ENCODE results near the gene USP22.

Gene USP22

DNA sequence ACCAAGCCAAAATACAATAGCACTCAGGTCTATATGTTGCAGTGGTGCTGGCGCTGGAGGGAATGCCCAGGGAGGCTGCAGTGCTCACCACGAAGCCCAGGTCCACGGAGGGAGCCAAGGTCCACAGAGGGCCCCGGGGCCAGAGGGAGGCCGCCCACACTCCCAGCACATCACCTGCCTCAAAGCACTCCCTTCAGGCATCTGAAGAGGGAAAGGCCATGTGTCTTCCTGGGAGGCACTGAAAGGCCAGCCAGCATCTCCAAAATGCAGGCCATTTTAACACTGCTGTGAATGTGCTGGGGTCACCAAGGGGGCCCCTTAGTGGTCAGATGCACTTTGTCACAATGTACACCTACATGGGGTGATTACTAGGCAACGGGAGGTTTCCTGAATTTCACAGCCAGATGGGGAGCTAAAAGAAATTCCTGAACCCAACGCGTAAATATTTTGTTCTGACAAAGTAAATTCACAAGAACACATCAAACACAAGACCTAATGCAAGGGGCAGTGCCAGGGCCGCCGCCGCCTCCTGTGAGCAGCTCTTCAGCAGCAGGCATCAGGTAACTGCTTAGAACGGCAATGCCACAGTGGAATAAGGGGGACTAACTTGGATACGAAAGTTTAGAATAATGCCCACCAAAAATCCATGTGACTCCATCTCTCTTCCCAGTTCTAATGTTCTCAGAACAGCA lies 42.8 kb downstream of the USP22 start:
- DNase-seq, result no peak

DNA sequence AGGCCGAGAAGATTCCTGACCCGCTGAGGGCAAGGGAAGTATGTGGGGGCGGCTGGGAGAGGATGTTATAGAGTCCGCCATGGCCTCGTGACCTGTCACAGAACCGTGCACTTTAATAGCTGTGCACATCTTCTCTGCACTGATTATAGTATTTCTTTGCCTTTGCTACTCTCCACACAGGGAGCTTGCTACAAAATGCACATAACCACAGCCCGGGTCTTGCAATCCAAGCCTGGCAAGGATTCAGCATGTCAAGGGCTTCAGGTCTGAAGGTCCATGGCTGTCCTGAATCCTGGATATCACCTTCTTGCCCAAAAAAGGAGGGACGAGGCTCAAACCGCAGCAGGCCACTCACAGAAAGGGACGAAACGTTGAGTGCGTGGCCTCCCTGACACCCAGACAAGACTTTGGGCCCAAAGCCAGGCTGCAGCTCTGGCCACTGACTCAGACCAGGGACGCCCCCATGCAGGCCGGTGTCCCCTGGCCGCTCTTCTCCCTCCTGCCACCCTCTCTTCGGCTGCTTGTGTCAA lies 43.7 kb downstream of the USP22 start:
- DNase-seq, result no peak

DNA sequence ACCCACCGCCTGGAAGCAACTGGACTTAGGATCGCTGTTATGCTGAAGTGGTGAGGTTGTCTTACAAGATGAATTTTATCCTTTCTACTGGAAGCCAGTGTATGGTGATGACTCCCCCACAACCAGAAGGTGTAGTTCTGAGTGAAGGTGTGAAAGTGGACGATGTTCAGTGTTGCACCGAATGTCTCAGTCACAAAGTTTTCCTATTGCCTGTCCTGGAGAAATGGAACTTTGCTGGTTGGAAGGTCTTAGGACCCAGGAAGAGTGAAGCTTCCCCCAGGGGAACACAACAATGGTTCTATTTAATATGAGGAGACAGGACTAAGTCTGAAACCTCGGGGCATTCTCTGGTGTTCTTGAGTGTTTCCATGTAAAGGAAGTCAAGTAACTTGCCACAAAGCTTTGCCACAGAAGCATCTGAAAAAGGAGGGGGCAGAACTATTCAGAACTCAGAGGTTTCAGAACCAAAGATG lies 44.2 kb downstream of the USP22 start:
- no peak for DNase-seq

DNA sequence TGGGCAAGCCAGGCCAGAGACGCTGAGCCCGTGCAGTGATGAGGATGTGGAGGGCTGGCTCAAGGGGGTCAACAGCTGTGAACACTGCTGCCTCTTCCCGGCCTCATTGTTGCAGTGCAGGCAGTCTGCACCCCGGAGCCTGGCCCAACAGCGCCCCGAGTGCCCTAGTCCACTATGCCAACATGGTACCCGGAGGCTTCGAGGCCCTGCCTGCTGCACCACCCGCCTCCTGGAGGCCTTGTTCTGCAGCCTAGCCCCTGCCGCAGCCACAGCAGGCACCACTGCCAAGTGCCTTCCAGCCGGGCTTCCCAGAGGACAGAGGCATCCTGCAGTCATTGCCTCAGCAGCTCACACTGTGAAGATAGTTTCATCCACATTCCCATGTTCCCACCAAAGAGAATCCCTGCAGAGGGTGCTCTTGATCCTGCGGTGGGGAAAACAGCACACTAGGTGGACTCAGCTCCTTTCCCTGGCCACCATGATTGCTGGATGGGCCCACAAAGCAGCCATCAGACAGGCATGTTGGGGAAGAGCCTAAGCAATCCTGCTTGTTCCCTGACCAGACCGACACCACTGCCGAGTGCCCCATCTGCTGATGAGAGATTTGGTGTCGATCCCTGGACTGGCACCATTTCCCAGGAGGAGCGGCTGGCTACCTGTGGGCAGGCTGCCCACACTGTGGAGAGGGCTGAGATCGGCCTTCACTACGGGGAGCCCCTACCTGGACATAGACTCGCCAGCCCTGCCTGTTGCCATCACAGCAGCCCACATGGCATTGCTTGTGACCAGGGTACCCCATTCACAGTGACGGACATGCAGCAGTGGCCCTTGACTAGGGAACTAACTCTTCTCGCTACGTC lies 44.9 kb downstream of the USP22 start:
- no peak for DNase-seq

DNA sequence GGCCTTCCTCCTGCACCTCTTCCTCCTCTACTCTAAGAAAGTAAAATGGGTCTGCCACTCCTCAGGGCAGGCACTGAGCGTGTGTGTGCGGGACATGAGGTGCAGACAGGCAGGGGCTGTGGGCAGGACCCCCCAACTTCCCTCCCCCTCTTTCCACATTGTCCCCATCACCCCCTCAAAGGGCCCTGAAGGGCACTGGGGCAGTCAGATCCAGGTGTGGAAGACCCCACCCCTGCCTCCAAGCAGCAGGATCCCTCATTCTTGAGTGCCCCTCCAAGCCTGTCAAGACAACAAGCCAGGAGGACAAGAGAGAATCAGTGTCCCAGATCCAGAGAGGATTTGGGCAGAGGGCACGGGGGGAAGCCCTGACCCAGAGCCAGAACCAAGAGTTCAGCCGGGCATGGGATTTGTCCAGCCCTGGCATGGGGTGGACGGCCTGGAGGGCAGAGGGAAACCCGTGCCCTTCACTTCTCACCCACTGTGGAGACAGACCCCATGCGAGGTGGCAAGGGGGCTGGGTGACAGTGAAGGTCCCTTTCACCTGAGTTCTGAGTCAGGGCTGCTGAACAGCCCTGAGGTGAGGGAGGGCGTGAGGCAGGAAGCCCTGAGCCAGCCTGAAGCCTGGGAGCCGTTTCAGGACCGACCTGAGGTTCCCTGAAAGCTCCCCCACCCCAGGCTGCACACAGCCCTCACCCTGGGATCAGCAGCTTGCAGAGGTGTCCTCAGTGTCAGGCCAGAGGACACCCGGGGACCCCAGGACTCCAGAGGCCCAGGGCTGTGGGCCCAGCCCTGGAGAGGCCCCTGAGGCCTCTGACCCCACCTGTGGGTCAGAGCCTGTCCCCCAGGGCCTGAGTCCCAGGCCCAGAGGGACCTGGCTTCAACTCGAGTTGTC lies 45.8 kb downstream of the USP22 start:
- DNase-seq, result no peak

DNA sequence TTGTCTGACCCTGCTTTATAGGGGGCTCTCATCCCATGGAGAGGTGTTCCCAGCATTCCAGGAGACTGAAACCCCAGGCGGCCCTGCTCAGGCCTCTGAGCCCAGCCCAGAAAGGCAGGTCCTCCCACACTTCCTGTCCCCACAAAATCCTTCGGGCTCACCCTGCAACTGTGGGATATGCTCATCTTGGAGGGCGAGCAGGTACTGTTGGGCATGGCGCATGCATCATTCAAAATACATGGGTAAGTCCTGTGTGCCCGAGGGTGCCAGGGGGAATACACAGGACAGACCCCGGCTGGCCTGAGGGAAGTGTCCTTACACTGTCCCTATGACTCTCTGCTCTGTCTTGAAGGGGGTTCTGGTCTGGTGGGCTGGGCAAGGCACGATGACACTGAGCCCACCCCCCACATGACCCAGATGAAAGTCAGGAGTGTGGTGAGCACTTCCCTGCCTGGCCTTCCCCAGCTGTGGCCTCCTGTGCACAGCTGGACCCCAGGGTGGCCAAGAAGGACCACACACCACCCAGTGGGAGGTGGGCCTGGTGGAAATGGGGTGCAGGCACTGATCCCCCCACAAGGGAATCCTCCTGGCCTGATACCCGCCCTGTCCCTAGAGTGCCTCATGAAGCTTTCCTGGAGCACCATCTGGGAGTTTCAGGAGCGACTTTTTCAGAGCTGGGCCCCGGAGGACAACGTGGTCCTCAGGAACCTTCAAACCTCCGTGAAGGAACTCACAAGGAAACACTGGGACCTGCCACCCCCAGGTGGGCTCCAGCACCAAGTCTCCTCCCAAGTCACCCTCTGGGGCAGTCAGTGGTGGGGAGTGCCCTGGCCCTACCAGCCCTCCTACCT lies 46.7 kb downstream of the USP22 start:
- DNase-seq, result no peak

DNA sequence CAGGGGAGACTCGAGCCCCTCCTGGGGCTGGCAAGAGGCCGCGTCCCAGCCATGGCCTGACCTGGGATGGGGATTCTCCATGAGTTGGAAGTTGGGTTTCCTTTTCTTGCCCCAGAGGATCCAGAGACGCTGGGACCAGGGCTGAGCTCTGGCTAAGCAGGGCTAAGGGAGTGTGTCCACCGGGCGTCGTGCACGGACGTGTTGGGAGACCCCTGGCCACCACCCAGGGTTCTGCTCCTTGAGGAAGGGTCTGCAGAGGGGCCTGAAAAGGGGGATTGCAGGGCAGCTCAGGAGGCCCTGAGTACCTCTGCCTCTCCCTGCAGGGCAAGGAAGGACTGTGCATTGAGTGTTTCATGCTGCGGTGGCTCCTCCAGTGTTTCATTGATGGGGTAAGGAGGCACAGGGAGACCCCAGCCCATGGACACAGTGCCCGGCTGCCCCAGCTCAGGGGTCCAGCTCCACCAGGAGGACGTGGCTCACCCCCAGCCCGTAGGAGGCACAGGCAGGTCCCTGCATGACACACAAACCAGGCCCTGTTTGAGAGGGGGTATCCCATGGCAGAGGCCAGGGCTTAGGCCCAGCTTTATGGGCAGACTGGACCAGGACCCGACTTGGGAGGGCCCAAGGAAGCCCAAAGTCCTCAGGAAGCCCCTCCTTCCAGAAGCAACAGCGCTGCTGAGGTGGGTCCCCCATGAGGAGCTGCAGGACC lies 47.5 kb downstream of the USP22 start:
- no peak for DNase-seq

DNA sequence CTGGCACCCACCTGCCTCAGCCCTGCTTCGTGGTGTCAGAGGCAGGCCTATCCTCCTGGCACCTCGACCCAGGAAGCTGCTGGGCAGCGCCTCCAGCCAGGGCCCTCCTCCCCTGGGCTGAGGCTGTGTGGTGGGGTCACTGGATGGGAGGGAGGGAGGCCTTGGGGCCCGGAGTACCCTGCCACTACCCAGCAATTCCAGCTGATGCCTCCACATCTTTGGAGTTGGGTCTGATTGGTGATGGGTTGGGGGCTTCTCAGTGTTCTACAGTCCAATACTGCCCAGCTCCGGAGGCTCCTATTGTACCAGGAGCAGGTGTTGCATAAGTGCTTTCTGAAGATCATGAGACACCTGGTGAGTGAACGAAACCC lies 48.0 kb downstream of the USP22 start:
- DNase-seq, result no peak

DNA sequence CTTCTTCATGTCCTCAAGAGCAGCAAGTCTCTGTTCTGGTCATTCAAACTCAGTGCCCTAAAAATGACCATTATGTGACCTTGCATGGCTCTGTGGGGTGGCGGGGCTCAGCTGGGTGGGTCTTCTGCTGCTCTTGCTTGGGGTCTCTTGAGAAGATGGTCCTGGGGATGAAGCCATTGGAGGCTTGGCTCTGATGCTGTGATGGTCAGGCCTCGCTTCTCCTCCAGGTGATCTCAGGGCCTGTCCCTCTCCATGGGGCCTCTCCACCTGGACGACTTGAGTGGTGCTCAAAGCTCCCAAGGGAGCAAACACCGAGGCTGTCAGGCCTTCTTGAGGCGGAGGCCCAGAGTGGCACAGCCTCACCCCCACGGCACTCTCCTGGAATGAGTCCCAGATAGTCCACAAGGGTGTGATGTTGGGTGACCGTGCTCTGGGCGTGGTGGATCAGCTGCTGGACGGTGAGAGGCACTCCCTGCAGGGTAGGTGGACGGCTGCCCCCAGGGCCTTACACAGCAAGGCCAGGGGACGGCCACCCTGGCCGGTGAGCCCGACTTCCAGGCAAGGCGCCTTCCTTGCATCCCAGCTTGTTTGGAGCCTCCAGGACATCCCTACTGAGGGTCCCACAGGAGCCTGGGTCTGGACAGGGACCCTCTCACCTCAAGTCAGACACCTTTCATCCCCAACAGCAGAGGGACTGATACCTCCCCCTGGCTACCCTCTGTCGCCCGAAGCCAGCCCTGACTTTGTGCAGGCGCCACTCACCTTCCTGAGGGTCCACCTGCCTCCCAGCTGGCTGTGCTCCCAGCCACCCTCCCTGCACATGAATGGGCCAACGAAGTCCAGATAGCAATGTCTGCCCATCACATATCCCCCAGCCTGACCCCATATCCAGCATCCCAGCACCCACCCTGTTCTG lies 48.7 kb downstream of the USP22 start:
- no peak for DNase-seq

DNA sequence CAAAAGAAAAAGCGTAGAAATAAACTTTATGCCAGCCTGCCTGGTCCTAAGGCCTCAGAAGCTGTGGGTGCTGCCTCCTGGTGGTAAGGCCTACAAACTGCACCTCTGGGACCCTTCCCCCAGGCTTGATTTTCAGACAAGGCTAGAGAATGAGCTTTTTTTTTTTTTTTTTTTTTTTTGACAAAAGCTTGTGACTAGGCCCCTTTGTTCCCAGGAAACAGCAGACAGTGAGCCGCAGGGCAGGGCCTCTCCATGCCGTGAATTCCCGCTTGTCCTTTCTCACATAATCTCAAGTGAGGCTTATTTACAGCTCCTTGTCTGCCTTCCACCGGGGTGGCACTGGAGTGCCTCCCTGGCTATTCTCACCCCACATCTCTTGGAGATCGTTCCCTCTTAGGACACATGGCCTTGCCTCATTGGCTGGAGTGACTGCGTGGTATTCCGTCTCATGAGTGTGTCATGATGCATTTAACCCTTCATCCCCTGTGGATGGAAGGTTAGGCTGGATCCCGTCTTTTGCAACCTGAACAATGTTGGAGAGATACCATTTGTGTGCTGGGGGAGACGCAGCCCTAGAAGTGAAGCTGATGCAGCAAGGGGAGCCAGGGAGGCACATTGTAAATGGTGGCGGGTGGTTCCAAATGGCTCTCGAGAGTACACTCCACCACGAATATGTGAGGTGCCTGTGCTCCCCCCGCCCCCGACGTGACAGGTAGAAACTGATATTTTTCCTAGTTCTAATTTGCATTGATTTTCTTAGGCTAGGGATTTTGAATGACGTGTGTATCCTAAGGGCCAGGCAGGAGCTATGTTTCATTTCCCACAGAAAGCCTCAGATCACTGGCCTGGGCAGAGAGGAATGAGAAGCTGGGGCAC lies 49.6 kb downstream of the USP22 start:
- peak; percentile 39 for DNase-seq

DNA sequence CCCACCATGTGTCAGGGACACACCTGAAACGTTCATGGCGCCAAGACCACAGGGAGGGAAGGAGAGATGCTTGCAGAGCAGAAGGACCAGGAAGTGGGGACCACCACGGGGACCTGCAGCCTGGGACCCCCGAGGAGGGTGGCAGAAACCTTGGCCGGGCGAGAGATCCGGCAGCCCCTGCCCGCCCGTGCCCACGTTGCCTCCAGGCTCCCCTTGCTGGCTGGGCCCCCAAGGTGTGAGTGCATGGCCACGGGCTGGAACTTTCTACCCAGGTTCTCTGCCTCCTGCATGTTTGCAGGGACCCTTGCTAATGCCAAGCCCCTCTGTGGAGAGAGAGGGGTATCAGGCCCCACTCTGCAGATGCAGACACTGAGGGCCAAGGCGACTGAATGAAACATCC lies 50.4 kb downstream of the USP22 start:
- DNase-seq, result no peak

DNA sequence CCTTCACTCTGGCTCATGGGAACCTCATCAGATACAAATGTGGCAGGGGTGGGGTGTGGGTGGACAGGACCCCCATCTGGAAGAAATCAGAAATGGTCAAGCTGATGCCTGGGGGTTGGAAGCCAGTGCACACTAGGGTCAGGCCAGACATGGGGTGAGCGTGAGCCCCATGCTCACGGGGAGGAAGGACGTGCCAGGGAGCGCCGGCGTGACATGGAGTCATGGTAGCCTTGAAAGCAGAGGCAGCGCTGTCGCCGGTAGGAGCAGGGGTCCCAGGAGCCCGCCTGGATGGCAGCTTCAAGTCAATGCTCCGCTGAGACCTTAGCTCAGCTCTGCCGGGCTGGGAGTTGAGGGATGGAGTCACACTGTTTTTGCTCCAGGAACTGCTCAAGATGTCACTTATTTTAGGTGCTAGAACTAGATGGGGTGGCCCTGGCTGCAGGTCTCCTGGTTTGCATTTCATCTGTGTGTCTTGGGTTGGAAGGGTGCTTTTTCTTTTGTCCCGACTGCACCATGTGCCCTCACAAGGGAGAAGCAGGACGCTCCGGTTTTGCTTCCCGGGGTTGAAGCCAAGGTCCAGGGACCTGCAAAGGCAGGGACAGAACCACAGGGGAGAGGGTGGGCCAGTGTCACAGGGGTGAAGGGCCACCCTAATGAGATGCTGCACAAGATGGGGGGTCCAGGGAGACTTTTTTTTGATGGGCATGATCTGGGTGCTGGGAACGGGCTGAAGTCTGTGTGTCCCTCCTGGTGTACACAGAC lies 51.4 kb downstream of the USP22 start:
- DNase-seq, result no peak

DNA sequence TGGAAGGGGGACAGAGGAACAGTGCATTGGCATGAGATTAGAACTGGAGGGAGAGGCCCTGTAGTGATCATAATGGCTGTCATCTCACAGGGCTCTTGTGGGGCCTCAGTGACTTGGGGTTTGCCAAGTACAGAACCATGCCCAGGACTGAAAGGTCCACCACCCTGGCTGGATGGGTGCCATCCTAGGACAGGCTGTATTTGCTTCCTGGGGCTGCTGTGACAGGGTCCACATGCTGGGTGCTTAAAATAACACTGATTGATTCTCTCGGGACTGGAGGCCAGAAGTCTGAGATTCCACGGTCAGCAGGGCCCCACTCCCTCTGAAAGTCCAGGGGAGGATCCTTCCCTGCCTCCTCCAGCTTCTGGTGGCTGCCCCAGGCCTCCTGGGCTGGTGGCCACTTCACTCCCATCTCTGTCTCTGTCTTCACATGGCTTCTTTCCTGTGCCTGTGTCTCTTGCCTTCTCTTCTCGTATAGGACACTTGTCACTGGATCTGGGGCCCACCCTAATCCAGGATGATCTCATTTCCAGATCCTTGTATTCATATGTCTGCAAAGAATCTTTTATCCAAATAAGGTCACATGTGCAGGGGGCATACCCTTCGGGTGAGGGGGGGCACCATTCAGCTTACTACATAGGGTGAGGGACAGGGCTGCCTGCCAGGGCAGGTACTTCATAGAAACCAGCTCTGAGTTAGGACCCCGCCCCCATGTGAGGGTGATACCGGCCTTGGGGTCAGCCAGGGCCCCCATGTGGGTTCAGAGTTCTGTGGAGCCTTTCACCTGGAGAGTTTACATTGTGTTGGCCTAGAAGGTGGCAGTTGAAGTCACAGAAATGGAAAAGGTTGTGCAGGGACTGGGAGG lies 52.6 kb downstream of the USP22 start:
- DNase-seq, result no peak

DNA sequence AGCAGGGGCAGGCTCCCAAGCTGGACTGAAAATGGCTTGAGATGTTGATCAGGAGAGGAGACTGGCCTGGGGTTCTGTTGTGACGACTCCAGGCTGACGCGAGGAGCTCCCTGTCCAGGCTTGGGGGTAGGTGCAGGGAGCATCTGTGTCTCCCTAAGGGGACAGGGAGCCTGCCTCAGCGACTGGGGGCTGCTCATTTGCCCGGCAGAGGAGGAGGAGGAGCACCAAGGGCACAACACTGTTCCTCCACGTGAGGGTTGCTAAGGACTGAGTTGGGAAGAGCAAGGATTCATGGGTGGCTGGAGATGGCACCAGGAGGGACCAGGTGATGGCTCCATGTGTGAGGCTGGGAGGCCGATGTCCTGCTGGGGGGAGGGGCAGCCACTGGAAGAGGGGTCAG lies 53.3 kb downstream of the USP22 start:
- DNase-seq, result no peak

DNA sequence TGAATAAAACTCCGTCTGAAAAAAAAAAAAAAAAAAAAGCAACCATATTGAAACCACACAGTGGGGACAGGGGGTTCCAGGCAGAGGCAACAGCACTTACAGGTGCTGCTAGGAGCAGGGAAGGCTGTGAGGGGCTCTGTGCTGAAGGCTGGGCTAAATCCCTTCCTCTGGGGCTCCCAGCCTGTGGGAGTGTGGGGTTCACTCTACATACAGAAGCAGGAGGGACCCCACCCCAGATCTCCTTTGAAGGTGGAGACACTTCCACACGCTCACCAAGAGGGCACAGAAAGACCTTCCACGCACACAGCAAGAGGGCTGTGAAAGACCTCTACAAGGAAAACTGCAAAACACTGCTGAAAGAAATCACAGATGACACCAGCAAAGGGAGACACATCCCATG lies 53.9 kb downstream of the USP22 start:
- no peak for DNase-seq

DNA sequence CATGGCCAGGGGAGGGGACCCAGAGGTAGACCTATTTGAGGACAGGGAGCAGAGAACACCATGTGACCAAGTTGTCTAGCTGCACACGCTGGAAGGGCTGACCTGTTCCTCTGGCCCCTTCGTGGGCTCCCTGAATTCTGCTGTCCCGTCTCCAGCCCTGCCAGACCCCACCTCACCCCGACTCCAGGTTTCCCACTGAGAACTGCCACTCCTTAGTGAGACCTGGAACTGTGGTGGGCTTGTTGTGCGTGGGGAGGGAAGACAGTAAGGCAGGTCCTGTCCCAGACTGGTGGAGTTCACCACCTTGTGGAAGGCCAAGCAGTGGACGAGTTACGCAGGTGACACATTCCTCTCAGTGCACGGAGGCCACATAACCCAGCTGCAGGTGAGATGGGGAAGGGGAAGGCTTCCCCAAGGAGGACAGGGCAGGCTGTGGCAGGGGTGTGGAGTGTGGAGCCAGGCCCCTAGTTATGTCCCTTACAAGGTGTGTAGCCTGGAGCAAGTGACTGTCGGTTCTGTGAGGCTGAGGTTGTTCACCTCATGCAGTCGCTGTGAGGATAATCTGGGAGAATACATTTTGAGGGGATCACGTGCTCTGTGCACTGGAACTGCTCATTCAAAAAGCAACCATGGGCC lies 54.7 kb downstream of the USP22 start:
- DNase-seq, result no peak

DNA sequence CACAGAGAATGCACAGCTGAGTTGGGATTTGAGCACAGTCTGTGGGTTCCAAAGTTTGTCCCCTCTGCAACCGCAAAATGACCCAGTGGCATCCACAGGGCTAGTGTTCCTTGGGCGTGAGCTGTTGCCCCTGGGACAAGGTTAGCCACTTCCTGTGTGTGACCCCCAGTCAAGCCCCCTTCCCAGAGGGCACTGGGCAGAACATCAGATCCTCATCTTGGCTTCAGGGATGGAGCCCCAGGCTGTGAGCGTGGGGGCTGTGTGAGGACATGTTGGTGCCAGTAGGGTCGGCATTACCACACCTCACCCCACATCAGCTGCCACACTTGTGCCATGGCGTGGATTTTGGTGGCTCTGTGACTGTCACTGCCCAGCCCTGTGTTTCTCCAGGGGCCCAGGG lies 55.3 kb downstream of the USP22 start:
- DNase-seq, result no peak

Measured in activated T-cell treated with anti-CD3 and anti-CD28 coated beads for 4 hours (primary cell).